OCI-M2 (cell line): ENCODE data around the gene PBLD.

Experiments used
- DNase-seq: peaks from one replicate; lab custom pipeline; 2025; ENCODE audit not compliant: unreplicated experiment; lab: John Stamatoyannopoulos, UW

Gene PBLD

GRCh38 chr10:68238371-68238770 is 94.4 kb downstream of the PBLD start:
- DNase-seq = no peak

- DNase-seq = no peak
Measured at GRCh38 chr10:68237173-68237572, 95.6 kb downstream of the PBLD start.

GRCh38 chr10:68235581-68235980 is 97.1 kb downstream of the PBLD start:
- no peak for DNase-seq

- DNase-seq = no peak
Measured at GRCh38 chr10:68235111-68235510, 97.6 kb downstream of the PBLD start.

- no peak for DNase-seq
Measured at GRCh38 chr10:68233046-68233445, 99.7 kb downstream of the PBLD start.
